K562 treated with DMSO at 1 percent for 4 hours (cell line): ENCODE measurements around the gene RAB30. TPM values are rescaled to one million over a fixed set of nuclear protein-coding genes. Genes with fewer than 3 reads are reported as not detected.

Source experiments
- total RNA-seq: library from RNA; unstranded; fragments of 300-600 nt; gene quantifications from 2 replicates; pipeline ENCODE4 v1.2.3, GENCODE V29; 2022; ENCODE audit not compliant: insufficient read depth

RAB30 gene, protein sequence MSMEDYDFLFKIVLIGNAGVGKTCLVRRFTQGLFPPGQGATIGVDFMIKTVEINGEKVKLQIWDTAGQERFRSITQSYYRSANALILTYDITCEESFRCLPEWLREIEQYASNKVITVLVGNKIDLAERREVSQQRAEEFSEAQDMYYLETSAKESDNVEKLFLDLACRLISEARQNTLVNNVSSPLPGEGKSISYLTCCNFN
- total RNA-seq = 2.4 and 9.4 TPM in 2 replicates

DNA sequence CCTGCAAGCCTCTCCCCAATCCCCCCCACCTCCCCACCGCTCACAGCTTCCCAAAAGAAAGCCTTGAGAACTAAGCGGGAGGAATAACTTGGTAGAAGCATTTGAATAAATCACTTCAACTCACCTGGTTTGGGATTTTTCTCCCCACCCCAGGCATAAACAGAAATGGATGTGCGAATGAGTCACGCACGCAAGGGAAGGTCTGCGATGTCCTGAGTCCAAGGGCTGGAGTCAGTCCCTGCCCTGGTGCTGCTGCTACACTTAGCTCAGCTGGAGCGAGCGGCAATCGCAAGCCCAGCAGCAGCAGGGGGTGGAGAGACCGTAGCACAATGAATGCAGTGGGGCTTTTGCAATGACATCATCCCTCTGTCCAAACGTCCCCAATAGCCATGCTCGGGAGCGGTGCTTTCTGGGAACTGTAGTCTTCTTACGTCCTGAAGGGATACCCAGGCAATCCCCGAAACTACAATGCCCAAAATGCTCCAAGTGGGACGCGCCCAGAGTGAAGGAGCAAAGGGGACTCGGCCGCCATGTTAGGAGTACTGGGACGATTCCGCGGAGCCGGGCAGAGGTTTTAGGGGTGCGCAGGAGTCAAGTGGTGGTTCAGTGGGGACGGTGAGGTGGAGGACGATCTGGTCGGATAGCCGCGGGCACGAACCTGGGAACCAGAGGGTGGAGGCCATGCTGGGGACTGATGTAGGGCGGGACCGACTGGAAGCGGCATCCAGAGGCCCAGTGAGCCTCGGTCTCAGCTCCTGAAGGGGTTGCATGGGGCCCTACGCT lies at the start of gene RAB30:
RAB30 (minus strand) TSS at position 331 of the 783 bp plus-strand sequence. CDS start 74,581 bp downstream, outside the sequence.

Other genes starting within 250 kb of the RAB30 start
- 28.6 and 29.2 TPM in 2 replicates for gene PRCP, start 171.5 kb downstream of the RAB30 start, total RNA-seq
- gene DDIAS, start 170.2 kb downstream of the RAB30 start, total RNA-seq = 7.9 and 15.0 TPM in 2 replicates
- gene PCF11, start 85.2 kb upstream of the RAB30 start, total RNA-seq = 35.2 and 39.0 TPM in 2 replicates
- gene ANKRD42, start 121.8 kb upstream of the RAB30 start, total RNA-seq = 5.0 and 5.1 TPM in 2 replicates
- 20.4 and 28.2 TPM in 2 replicates for gene CCDC90B, start 214.5 kb upstream of the RAB30 start, total RNA-seq